HFF-Myc (cell line): ENCODE data around the gene GNG12.

Source experiments
- DNase-seq: peaks from one replicate; pipeline ENCODE4 v3.0.0-alpha.2; 2011; ENCODE audit warnings: low read depth; ENCODE audit errors: extremely low read depth
- H3K4me3 ChIP-seq: replicated peaks from 2 replicates; pipeline ENCODE4 v1.5.1; 2011; ENCODE audit warnings: low read depth, mild to moderate bottlenecking, control low read depth, low read length
- CTCF ChIP-seq: IDR thresholded peaks from 2 replicates; pipeline ENCODE4 v1.5.1; 2012; ENCODE audit warnings: mild to moderate bottlenecking, low read depth, low read length, control low read depth; ENCODE audit errors: missing control alignments

The GNG12 gene

GRCh38 chr1:67843746-67844145 is 10.5 kb upstream of the GNG12 start:
- no peak for TF ChIP-seq CTCF
- H3K4me3 ChIP-seq: no peak overlapping the region
- no peak for DNase-seq

GRCh38 chr1:67843331-67843730 is 10.1 kb upstream of the GNG12 start:
- DNase-seq: no peak
- no peak for TF ChIP-seq CTCF
- no peak overlapping the region for H3K4me3 ChIP-seq

- DNase-seq: no peak
- no peak overlapping the region for H3K4me3 ChIP-seq
- no peak for TF ChIP-seq CTCF
Measured at GRCh38 chr1:67840449-67840848, 7.2 kb upstream of the GNG12 start.

- TF ChIP-seq CTCF: no peak
- H3K4me3 ChIP-seq: no peak overlapping the region
- DNase-seq: no peak
Measured at GRCh38 chr1:67839826-67840225, 6.6 kb upstream of the GNG12 start.

- H3K4me3 ChIP-seq: no peak overlapping the region
- TF ChIP-seq CTCF: no peak
- DNase-seq: no peak
Measured at GRCh38 chr1:67838180-67838910, 5.1 kb upstream of the GNG12 start.

- no peak overlapping the region for H3K4me3 ChIP-seq
- no peak for DNase-seq
- TF ChIP-seq CTCF: no peak
Measured at GRCh38 chr1:67836769-67837168, 3.5 kb upstream of the GNG12 start.
